GM19397 (cell line): ENCODE data around the gene MCM5.
"Not testable (repeated sequence)": the region's sequence is repeated elsewhere in the genome, so short reads cannot be mapped to it uniquely, and the experiment has no call there.

ENCODE experiments used
- ATAC-seq: cut with Tn5 transposase; IDR thresholded peaks from one replicate; pipeline ENCODE4 v1.9.1; 2021; ENCODE audit warnings: mild to moderate bottlenecking, moderate library complexity; ENCODE audit not compliant: unreplicated experiment

MCM5 gene

DNA sequence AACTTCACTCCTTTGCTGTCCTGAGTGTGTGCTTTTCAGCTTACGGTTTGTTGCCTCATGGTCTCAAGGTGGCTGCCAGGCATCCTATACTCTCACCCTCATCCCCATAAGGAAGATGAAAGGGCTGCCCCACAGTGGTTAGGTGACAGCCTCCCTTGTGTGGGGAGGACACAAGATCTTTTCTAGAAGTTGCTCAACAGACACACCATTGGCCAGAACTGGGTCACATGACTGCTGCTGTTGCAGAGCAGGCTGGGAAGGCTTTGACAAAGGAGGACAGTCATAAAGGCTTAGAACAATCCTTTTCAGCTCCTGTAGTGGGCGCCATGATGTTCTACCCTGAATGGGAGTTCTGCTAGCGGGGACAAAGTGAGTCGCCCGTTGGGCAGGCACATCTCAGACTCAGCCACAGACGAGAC, 71.0 kb downstream of the MCM5 start:
- ATAC-seq: no peak

DNA sequence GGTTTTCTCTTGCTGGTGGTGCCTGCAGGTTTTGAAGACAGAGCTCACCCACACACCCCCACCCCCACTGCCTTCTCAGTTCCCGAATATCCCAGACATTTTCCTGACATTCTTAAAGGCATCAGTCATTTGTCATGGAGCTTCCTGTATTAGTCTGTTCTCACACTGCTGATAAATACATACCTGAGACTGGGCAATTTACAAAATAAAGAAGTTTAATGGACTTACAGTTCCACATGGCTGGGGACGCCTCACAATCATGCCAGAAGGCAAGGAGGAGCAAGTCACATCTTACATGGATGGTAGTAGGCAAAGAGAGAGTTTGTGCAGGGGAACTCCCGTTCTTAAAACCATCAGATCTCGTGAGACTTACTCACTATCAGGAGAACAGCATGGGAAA, 71.6 kb downstream of the MCM5 start:
- not testable (repeated sequence) for ATAC-seq

DNA sequence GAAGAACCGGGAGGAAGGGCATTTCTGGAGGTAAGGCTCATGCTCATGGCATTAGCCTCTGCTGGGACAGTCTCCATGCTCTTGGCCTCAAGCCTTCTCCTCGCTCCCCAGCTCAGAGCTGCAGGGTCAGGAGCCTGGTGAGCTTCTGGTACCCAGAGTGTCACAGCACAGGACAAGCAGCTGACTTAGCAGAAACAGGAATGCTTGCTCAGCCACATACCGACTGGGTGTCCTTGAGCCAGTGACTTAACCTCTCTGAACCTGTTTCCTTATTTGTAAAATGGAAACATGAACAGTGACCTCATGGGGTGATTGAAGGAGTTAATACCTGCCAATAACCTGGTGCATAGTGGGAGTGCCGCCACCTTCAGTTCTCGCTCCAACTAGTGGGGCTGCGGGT, 72.5 kb downstream of the MCM5 start:
- ATAC-seq: no peak

DNA sequence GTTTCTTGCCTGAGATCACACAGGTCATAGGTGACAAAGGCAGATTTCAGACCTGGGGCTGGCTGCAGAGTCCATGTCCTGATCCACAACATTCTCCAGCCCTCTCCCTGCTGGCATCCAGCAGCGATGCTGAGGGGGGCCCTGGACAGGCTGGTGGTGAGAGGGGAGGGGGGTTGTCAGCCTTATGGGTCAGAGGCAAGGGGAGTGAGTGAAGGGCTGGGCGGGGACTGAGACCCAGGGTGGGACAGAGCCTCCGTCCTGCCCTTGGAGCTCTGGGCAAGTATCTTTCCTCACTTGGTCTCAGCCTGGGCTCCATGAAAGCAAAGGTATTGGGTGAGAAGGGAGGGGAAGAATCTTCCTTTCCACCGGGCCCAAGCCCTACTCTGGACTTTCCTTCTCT, 74.0 kb downstream of the MCM5 start:
- ATAC-seq: no peak
